NCI-H345 treated with DMSO at 0.1 percent for 48 hours (cell line): Measurements from ENCODE around the gene COPG1.
"Not testable (repeated sequence)": the region's sequence is repeated elsewhere in the genome, so short reads cannot be mapped to it uniquely, and the experiment has no call there.

Source experiments
- DNase-seq: peaks from one replicate; lab custom pipeline; 2025; ENCODE audit not compliant: unreplicated experiment; lab: John Stamatoyannopoulos, UW

Gene COPG1

DNA sequence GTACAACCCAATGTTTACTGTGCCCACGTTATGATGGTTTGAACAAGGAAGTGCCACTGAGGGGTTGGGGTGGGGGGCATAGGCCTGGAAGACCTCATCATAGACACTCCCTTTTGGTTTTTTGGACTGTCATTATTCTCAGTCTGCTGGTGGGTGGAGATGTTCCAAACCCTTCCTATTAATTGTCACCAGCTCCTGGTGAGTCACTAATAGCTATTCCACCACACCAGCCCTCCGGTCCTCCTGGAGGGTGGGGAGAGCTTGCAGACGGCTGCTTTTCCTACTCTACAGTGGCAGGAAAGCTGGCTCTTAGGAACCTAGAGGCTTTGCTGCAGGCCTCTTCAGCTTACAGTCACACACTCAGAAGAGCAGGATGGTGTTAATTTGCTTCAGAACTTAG is 9.0 kb upstream of the COPG1 start:
- no peak for DNase-seq

DNA sequence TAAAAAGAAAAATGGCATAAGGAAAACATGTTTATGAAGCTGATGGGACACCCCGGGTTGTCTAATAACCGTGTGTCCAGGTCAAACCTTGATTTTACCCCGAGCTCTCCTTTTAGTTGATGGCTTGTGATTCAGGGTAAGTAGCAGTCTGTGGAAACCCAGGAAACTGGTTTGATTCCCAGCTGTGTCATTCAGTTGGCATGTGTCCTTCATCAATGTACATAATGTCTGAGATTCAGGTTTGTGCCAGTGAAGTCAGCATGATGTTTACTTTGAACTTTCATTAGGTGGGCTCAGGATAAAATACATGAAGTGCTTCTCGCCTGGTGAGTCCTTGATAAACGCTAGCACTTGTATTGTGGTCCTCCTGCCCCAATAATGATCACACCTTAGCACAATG is 4.3 kb upstream of the COPG1 start:
- DNase-seq: no peak

DNA sequence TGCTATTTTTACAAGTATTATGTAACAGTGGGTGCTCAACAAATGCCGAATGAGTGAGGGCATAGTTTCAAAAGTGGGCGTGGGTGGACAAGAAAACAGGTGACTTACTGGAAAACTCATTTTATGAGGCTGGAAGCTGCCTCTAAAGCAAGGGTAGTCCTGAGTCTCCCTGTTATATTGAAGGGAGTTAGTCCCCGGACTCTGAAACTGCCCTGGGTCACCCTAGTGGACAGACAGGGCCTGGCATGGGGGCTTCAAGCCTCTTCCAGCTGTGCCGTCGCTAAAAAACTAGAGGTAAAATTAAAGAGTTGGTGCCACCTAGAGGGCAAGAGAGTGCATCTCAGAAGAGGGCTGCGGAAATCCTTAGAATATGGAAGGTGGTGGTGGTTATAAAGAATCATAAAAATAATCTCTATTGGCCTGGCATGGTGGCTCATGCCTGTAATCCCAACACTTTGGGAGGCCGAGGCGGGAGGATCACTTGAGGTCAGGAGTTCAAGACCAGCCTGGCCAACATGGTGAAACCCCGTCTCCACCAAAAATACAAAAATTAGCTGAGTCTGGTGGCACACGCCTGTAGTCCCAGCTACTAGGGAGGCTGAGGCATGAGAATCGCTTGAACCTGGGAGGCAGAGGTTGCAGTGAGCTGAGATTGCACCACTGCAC is 3.6 kb upstream of the COPG1 start:
- peak; percentile 33 for DNase-seq

DNA sequence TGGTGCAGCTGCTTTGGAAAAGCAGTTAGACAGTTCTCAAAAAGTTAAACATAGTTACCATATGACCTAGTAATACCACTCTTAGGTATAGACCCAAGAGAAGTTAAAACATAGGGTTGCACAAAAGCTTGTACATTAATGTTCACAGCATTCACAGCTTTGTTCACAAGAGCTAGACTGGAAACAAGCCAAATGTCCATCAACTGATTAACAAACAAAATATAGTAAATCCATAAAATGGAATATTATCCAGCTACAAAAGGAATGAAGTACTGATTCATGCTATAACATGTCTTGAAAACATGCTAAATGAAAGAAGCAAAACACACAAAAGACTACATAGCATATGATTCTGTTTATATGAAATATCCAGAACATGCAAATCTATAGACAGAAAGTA is 2.8 kb upstream of the COPG1 start:
- no peak for DNase-seq

DNA sequence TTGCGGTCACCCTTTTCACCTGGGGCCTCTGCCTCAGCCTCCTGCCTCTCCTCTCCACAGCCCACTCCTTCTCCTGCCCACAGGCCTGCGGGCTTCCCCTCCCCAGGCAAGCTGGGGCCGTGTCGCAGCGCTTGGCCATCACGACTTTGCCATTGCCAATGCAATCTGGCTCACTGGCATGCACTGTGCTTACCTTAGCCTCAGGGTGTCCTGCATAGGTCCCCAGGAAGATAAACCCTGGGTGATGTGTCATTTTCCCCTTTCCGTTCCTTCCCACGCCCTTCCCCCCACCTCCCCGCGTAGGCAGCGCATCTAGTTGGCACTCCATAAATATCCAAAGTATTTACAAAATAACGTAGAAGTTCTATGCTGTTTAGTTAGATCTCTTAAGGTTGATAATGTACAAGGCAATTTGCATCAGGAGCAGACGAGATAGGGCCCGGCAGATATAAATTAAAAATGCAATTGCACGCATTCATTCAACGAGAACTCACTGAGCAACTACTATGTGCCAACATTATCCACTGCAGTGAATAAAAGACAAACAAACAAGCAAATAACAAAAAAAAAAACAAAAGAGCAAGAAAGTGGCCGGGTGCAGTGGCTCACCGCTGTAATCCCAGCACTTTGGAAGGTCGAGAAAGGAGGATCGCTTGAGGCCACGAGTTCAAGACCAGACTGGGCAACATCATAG is 973 bp upstream of the COPG1 start:
- DNase-seq: no peak

DNA sequence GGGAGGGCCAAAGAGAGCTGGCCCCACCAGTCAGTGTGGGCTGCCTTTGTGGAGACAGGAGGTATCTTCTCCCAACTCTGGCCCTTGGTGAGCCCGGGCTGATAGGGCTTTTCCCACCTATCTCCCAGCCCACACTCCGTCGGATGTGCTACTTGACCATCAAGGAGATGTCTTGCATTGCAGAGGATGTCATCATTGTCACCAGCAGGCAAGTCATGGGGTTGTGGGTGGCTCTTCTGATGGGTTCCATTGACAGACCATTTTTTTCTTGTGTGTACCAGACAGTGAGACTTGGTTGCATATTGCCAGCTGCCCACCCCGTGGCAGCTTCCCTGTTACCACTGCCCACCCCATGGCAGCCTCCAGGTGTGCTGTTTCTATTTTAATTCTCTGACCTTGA is 3.3 kb downstream of the COPG1 start:
- DNase-seq: no peak

DNA sequence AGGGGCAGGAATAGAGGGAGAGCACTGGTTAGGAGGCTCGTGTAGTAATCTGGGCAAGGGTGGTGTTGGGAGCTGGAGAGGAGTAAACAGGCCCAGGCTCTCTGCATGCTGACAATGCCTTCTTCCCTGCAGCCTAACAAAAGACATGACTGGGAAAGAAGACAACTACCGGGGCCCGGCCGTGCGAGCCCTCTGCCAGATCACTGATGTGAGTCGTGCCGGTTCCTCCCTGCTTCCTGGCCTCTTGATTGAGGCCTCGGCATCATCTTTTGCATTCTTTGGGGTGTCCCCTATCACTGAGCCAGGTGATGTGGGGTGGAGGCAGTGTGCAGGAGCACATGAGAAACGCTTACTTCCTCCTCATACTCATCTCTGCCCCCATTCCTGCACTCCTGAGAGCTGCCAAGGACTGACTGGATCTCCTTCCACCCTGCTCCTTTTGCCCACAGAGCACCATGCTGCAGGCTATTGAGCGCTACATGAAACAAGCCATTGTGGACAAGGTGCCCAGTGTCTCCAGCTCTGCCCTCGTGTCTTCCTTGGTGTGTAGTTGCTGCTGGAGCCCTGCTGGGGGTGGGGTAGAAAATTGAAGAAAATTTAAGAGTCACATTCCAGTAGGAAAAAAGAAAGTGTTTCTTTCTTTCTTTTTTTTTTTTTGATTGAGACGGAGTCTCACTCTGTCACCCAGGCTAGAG is 5.3 kb downstream of the COPG1 start:
- DNase-seq: no peak

DNA sequence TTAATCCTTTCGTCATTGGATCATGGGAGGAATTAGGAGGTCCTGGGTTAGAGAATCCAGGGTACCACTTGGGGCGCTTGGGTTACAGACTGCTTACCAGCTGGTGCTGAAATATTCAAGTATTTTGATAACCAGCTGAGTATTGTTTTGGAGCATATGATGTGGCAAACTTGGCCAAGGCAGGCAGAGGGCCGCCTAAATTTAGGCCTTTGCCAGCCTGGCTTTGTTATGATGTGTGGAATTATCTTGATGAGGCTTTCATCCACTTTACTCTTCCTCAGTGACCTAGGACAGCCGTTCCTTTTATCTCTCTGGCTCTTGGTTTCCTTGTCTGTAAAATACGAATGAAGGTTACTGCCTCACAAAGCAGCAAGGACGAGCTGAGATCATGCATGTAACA is 6.9 kb downstream of the COPG1 start:
- DNase-seq: no peak

DNA sequence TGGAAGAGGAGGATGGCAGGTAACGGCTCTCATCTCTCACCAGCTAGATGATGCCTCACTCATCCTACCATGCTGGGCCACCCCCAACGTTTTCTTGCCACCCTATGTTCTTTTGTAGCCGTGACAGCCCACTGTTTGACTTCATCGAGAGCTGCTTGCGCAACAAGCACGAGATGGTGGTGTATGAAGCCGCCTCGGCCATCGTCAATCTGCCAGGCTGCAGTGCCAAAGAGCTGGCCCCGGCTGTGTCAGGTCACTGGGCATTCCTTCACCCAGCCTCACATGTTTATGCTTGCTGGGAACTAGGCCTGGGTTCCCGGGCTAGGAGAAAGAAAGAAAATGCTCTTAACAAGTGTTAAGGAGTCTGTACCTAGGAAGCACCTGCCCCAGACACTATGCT is 8.2 kb downstream of the COPG1 start:
- DNase-seq: no peak

DNA sequence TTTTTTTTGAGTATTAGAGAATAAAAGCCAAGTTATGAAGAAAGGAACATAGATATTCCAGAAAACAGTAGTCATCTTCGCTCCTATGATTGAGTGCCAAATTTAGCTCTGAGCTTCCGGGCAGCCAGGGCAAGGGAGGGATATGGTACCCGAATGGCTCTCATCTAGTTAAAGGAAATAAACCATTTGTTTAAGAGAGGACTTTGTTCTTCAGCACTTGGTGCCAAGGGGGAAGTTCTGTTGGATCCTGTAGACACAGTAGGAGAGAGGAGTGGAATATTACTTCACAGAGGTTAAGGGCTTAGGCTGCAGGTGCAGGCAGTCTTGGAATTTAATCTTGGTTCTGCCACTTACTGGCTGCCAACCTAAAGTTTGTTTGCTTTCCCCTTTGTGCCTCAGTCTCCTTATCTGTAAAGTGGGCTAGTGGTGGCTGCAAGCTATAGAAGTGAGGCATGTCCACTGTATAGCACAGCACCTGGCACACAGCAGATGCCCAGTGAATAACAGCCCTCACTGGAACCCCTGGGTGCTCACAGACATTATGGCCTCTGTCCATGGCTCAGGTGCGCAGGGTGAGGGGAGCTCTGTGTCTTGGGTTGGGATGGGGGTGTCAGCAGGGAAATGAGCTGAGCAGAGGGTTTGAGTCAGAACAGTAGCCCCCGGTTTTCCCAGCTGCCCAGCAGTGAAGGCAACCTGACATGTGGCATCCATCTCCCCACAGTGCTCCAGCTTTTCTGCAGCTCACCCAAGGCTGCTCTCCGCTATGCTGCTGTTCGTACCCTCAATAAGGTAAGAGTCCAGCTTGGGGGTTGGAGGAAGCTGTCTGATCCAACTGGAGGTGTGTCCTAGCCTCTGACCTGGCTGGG is 10.4 kb downstream of the COPG1 start:
- no peak for DNase-seq

DNA sequence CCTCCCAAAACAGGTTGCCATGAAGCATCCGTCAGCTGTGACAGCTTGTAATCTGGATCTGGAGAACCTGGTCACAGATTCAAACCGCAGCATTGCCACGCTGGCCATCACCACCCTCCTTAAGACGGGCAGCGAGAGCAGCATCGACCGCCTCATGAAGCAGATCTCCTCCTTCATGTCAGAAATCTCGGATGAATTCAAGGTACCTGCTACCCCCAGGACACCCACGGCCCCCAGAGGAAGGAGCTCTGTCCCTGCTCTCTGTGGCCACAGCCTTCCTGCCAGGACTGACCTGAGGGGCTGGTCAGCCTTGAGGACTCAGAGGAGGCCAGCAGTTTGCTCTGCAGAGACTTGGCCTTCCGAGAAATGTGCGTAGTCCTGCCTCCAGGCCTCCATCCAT is 11.2 kb downstream of the COPG1 start:
- no peak for DNase-seq

DNA sequence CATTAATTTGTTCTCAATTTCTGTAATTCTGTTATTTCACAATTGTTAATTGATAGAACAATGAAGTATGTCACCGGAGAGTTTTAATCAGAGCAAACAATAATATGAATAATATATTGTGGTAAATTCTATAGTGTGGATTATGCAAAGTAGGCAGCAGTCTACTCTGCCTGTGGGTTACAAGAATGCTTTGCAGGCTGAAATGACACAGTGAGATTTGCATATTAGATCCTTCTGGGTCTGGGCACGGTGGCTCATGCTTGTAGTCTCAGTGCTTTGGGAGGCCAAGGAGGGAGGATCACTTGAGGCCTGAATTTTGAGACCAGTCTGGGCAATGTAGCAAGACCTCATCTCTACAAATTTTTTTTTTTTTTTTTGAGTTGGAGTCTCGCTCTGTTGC is 12.5 kb downstream of the COPG1 start:
- DNase-seq: no peak

DNA sequence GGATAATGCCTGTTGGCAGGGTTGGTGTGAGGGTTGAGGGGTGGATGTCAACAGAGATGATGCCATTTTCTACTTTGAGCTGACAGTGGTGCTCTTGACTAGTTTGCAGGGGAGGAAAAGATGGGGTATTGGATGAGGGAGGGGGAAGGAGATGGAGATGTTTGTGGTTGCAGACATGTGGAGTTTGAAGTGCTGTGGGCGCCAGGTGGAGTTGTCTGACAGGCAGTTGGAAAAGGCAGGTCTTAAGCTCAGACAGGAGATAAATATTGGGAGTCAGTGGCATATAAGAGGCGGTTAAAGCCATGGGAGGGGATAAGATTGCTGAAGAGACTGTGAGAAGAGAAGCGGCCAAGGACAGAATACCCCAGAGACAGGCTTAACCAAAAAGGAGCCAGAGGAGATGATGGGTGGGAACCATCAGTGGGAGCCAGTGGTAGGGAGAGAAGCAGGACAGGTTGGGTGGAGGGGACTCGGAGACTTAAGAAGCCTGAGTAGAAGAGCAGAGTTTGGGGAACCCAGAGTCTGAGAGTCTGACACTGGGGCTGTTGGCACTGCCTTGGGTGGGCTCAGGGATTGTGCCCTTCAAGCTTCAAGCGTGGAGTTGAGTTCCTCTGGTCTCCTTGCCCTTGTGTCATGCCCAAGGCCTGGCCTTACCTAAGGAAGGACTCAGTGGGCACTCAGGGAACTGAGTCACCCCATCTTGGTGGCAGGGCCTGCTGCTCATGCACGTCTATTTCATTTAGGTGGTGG is 13.9 kb downstream of the COPG1 start:
- DNase-seq: no peak

DNA sequence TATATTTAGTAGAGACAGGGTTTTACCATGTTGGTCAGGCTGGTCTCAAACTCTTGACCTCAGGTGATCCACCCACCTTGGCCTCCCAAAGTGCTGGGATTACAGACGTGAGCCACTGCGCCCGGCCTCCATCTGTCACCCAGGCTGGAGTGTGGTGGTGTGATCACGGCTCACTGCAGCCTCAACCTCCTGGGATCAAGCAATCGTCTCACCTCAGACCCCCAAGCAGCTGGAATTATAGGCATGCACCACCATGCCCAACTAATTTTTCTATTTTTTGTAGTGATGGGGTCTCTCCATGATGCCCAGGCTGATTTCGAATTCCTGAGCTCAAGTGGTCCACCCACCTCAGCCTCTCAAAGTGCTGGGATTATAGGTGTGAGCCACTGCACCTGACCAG is 15.6 kb downstream of the COPG1 start:
- DNase-seq: not testable (repeated sequence)

DNA sequence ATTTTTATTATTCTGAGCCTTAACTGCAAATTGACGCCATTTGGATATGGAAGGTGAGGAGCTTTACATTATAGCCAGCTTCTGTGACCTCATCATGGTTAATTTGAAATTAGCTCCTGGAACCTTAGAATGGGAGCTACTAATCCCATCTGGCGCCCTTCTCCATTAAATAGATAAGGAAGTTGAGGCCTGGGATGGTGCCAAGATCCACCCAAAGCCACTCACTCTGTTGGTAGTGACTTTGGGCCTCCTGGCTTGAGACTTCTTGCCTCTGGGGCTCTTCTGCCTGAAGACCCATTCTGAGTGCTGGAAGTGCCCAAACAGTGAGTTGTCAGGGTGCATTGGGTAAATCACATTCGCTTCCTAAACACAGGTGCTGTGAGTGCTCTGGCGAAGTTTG is 17.2 kb downstream of the COPG1 start:
- DNase-seq: no peak

DNA sequence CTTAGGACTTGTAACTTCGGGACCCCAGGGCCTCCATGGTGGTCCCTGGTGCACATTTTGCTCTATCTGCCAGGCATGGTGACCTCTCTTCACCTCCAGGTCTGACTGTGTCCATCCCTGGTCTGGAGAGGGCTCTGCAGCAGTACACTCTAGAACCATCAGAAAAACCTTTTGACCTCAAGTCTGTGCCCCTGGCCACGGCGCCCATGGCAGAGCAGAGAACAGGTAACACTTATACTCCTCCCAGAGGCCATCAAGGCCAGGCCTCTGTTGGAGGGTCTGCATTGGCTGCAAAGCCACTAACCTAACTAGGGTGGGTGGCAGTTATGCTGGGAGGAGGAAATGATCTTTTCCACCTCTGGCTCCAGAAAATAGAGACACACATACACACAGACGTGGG is 19.0 kb downstream of the COPG1 start:
- DNase-seq: no peak

DNA sequence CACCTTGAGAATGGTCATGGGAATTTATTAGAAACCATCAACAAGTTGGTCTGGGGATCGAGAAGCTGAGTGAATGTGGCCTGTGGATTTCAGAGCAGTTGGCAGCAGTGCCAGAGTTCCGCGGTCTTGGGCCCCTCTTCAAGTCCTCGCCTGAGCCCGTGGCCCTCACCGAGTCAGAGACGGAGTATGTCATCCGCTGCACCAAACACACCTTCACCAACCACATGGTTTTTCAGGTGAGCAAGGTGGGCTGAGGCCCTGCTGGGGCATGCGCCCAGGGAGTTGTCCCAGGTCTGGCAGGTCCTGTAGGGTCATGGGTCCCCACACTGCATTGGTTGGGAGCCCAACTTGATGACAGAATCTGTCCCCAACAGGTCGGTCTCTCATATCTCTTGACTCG is 22.3 kb downstream of the COPG1 start:
- DNase-seq: no peak

DNA sequence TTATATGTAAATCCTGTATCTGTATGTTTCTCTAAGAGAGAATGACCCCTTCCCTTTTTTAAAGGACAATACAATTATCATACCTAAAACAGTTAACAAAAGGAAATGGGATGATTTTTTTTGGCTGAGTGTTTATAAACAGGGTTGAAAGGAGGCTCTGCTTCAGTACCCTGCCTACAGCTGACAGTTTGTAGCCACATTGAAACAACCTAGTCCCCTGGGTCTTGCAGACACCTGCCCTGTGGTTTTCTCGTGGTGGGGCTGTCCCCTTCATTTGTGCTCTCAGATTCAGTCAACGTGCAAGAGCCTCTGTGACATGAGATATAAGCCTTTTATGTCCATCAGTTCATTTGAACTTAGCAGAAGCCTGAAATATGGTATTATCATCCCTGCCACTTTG is 27.0 kb downstream of the COPG1 start:
- DNase-seq: no peak

DNA sequence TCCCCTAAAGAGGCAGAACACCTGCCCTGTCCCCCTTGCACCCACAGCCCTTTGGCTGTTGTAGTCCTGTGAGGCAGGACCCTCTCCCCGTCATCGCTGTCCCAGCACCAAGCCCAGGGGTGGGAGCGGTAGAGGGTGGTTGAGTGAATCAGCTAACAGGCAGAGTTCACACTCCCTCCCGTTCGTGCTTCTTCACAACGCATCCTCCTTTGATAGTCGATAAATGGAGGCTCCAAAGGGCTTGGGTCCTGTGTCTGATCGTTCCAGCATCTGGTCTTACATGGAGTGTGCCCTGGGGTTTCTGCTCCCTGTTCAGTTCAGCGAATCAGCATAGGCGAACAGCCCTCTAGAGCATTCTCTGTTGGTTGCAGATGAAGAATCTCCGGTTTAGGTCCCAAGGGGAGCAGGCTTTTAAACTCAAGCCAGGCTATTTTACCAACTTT is 28.4 kb downstream of the COPG1 start:
- no peak for DNase-seq

DNA sequence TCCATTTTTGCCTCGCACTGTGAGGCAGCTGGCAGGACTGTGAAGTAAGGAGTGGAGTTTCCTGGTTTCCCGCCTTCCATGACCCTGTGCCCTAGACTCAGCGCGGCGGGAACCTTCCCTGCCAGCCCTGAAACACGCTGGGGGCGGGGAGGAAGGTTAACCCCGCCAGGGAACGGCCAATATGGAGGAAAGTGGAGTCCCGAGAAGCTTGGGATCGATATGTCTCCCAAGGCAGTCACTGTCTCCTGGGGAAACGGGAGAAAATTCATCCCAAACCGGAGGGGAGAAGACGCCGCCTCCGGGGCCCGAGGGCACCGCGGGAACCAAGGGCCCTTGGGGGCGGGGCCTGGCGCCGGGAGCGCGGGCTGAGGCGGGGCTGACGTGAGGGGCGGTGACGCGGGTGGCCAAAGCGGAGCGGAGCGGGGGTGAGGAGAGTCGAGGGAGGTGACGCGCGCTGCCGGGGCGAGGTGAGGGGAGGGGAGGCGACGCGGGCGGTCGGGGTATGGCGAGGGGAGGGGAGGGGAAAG is 29.1 kb downstream of the COPG1 start, which contains the start of gene HMCES:
HMCES (plus strand) TSS at position 432 of the 527 bp plus-strand sequence. CDS start 863 bp downstream, outside the sequence.
- DNase-seq: peak; percentile 48
